Panc1 (cell line): ENCODE measurements around the gene EPN2.

Experiments used
- CTCF ChIP-seq: fragments of 450-650 bp; IDR thresholded peaks from 2 replicates; pipeline ENCODE4 v1.5.1; 2017; ENCODE audit warnings: mild to moderate bottlenecking
- POLR2AphosphoS5 ChIP-seq: IDR thresholded peaks from 2 replicates; pipeline ENCODE4 v1.6.1; 2012; ENCODE audit warnings: mild to moderate bottlenecking, low read depth, low read length, moderate library complexity
- SIN3A ChIP-seq: IDR thresholded peaks from 2 replicates; pipeline ENCODE4 v1.6.1; 2012; ENCODE audit warnings: low read depth, mild to moderate bottlenecking, low read length, moderate library complexity, borderline replicate concordance; ENCODE audit not compliant: insufficient read depth
- TCF7L2 ChIP-seq: IDR thresholded peaks from 2 replicates; pipeline ENCODE4 v1.6.1; 2011; ENCODE audit warnings: mild to moderate bottlenecking, low read depth, low read length, inconsistent platforms
- TF ChIP-seq, protein P1 (sequence below), 2 experiments: IDR thresholded peaks; 2 replicates each; pipeline ENCODE4 v1.6.1; 2011 to 2012; ENCODE audit warnings: low read depth in 2 of 2, control low read depth in 1 of 2, low read length in 1 of 2, mild to moderate bottlenecking in 1 of 2, moderate library complexity in 1 of 2; ENCODE audit not compliant: insufficient read depth in 1 of 2

- TF ChIP-seq POLR2AphosphoS5 (no peak), CTCF (no peak), TCF7L2 (no peak), SIN3A (no peak)
- TF ChIP-seq, protein P1, sequence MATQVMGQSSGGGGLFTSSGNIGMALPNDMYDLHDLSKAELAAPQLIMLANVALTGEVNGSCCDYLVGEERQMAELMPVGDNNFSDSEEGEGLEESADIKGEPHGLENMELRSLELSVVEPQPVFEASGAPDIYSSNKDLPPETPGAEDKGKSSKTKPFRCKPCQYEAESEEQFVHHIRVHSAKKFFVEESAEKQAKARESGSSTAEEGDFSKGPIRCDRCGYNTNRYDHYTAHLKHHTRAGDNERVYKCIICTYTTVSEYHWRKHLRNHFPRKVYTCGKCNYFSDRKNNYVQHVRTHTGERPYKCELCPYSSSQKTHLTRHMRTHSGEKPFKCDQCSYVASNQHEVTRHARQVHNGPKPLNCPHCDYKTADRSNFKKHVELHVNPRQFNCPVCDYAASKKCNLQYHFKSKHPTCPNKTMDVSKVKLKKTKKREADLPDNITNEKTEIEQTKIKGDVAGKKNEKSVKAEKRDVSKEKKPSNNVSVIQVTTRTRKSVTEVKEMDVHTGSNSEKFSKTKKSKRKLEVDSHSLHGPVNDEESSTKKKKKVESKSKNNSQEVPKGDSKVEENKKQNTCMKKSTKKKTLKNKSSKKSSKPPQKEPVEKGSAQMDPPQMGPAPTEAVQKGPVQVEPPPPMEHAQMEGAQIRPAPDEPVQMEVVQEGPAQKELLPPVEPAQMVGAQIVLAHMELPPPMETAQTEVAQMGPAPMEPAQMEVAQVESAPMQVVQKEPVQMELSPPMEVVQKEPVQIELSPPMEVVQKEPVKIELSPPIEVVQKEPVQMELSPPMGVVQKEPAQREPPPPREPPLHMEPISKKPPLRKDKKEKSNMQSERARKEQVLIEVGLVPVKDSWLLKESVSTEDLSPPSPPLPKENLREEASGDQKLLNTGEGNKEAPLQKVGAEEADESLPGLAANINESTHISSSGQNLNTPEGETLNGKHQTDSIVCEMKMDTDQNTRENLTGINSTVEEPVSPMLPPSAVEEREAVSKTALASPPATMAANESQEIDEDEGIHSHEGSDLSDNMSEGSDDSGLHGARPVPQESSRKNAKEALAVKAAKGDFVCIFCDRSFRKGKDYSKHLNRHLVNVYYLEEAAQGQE (IDR thresholded peaks at IDR 0.05; ENCODE audit: insufficient read depth in 1 of 2, low read depth in 2 of 2, low read length in 1 of 2) = no peak
Measured at GRCh38 chr17:19254651-19255050, 17.5 kb downstream of the EPN2 start.
